Measurements from ENCODE around the gene RNPEPL1. TPM values are rescaled to one million over a fixed set of nuclear protein-coding genes. Genes with fewer than 3 reads are reported as not detected.

RNPEPL1 gene
- total and polyA plus RNA-seq, 2 donors from 2014 or later, result 65.4 to 77.4 TPM

DNA sequence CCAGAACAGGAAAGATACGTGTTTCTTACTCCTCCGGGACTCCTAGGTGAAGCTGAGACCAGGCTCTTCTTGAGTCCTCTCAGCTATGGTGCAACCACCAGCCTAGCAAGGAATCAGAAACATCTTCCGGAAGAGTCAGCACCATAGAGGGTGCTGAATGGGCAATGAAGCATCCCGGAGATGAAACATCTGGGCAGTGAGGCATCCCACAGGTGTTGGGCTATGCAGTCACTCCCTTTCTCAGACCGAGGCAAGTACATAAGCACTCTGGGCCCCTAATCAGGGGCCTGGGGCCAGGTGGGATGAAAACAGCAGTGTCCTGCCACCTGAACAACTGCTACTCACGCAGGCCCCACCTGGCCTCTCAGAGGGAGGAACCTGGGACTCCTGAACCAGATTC, 16.8 kb downstream of the RNPEPL1 start:
- TF ChIP-seq, protein P1, sequence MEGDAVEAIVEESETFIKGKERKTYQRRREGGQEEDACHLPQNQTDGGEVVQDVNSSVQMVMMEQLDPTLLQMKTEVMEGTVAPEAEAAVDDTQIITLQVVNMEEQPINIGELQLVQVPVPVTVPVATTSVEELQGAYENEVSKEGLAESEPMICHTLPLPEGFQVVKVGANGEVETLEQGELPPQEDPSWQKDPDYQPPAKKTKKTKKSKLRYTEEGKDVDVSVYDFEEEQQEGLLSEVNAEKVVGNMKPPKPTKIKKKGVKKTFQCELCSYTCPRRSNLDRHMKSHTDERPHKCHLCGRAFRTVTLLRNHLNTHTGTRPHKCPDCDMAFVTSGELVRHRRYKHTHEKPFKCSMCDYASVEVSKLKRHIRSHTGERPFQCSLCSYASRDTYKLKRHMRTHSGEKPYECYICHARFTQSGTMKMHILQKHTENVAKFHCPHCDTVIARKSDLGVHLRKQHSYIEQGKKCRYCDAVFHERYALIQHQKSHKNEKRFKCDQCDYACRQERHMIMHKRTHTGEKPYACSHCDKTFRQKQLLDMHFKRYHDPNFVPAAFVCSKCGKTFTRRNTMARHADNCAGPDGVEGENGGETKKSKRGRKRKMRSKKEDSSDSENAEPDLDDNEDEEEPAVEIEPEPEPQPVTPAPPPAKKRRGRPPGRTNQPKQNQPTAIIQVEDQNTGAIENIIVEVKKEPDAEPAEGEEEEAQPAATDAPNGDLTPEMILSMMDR (IDR thresholded peaks at IDR 0.05; ENCODE audit: borderline replicate concordance, extremely low read depth, insufficient read depth), result no peak
- Histone ChIP-seq H3K4me3 (ENCODE audit: low read length in 3 of 3) (peak overlapping the region; percentile 82 to 97 (median 88)), H3K27me3 (ENCODE audit: control insufficient read depth, insufficient read depth, low read length) (no peaks in the 10 kb centered on the region), H3K36me3 (ENCODE audit: control insufficient read depth in 2 of 3, insufficient read depth in 3 of 3, low read length in 3 of 3) (peaks cover 0 to 5% (median 0%) of the 10 kb centered on the region in 3 donors), H3K4me1 (ENCODE audit: control insufficient read depth in 2 of 3, insufficient read depth in 2 of 3, low read depth in 1 of 3, low read length in 3 of 3) (peaks cover 6 to 30% (median 25%) of the 10 kb centered on the region in 3 donors), H3K9me3 (ENCODE audit: control insufficient read depth in 2 of 3, insufficient read depth in 1 of 3, low read length in 3 of 3) (no peaks in the 10 kb centered on the region), H3K9ac (ENCODE audit: low read length in 3 of 3) (peak overlapping the region in 2 of 3 donors; percentile 0 to 99), H3K27ac (ENCODE audit: low read depth in 2 of 2, low read length in 2 of 2) (no peak overlapping the region)
- DNase-seq, result peak in 1 of 5 donors; percentile 71
- intact Hi-C loops (cut with DNase I), result no loop called here
- no peak for FAIRE-seq

DNA sequence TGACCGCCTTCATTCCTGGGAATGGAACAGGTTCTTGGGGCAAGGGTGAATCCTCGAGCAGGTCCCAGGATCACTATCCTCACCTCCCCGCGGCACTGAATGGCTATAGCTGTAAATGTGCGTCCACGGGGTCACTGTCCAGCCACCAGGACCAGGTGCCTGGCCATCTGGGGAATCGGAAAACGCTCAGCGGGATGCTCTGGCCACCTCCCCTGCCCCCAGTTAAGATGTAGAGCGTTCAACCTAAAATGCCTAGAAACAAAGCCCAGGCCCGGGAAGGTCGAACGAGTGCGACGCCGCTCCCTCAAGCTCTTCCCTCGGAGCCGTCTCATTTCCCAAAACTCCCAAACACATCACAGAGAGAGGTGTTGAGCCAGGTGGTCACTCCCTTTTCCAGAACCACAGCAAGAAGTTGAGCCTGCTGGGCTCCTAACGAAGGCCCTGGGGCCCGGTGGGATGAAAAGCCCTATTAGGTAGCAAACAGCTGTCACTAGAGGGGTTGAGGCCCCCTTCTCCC, 17.5 kb downstream of the RNPEPL1 start:
- peak overlapping the region; percentile 82 to 97 (median 88) for H3K4me3 ChIP-seq (ENCODE audit: low read length in 3 of 3)
- FAIRE-seq (no peak), DNase-seq (peak in 1 of 5 donors; percentile 74)
- peak overlapping the region; percentile 82 to 89 for H3K27ac ChIP-seq (ENCODE audit: low read depth in 2 of 2, low read length in 2 of 2)
- no peaks in the 10 kb centered on the region for H3K27me3 ChIP-seq (ENCODE audit: control insufficient read depth, insufficient read depth, low read length)
- H3K4me1 ChIP-seq (ENCODE audit: control insufficient read depth in 2 of 3, insufficient read depth in 2 of 3, low read depth in 1 of 3, low read length in 3 of 3), result peaks cover 6 to 28% (median 25%) of the 10 kb centered on the region in 3 donors
- TF ChIP-seq, protein P1 (IDR thresholded peaks at IDR 0.05; ENCODE audit: borderline replicate concordance, extremely low read depth, insufficient read depth), result no peak
- peaks cover 0 to 5% (median 0%) of the 10 kb centered on the region in 3 donors for H3K36me3 ChIP-seq (ENCODE audit: control insufficient read depth in 2 of 3, insufficient read depth in 3 of 3, low read length in 3 of 3)
- intact Hi-C loops (cut with DNase I), result no loop called here
- H3K9ac ChIP-seq (ENCODE audit: low read length in 3 of 3), result peak overlapping the region; percentile 78 to 99 (median 84)
- no peaks in the 10 kb centered on the region for H3K9me3 ChIP-seq (ENCODE audit: control insufficient read depth in 2 of 3, insufficient read depth in 1 of 3, low read length in 3 of 3)

GRCh38 chr2:240586198-240586918, 18.1 kb downstream of the RNPEPL1 start, which contains the start of gene CAPN10:
CAPN10 (plus strand) TSS chr2:240586734; CDS start chr2:240586912, 178 bp downstream.
- peak within 1 kb of the TSS; percentile 78 to 99 (median 84) for H3K9ac ChIP-seq (ENCODE audit: low read length in 3 of 3)
- DNase-seq (peak; percentile 97 to 100 (median 98)), FAIRE-seq (no peak)
- H3K4me3 ChIP-seq (ENCODE audit: low read length in 3 of 3), result peak within 1 kb of the TSS; percentile 82 to 97 (median 88)
- TF ChIP-seq, protein P1 (IDR thresholded peaks at IDR 0.05; ENCODE audit: borderline replicate concordance, extremely low read depth, insufficient read depth), result no peak
- intact Hi-C loops (cut with DNase I), result no loop called here
- H3K4me1 ChIP-seq (ENCODE audit: control insufficient read depth in 2 of 3, insufficient read depth in 2 of 3, low read depth in 1 of 3, low read length in 3 of 3), result peaks cover 6 to 28% (median 25%) of the 10 kb centered on the region in 3 donors
- H3K36me3 ChIP-seq (ENCODE audit: control insufficient read depth in 2 of 3, insufficient read depth in 3 of 3, low read length in 3 of 3), result peaks cover under 1 to 11% (median 2%) of the 10 kb centered on the region in 3 donors
- no peaks in the 10 kb centered on the region for H3K27me3 ChIP-seq (ENCODE audit: control insufficient read depth, insufficient read depth, low read length)
- no peaks in the 10 kb centered on the region for H3K9me3 ChIP-seq (ENCODE audit: control insufficient read depth in 2 of 3, insufficient read depth in 1 of 3, low read length in 3 of 3)
- peak within 1 kb of the TSS; percentile 82 to 89 for H3K27ac ChIP-seq (ENCODE audit: low read depth in 2 of 2, low read length in 2 of 2)

Measured in kidney (tissue), 14 donors.